MM.1S (cell line): ENCODE measurements around the gene TBX19.

Source experiments
- DNase-seq: peaks from one replicate; pipeline ENCODE4 v3.0.0-alpha.2; 2015
- H2AFZ ChIP-seq: fragments of 300-600 bp; sonication (generic); 2 replicates; pipeline ENCODE4 v1.6.0; 2016; ENCODE audit warnings: antibody characterized with exemption, low read length
- H3F3A ChIP-seq: fragments of 300-600 bp; sonication (generic); 2 replicates; pipeline ENCODE4 v1.6.1; 2016; ENCODE audit warnings: mild to moderate bottlenecking, antibody characterized with exemption, low read length, moderate library complexity, mixed read lengths; ENCODE audit not compliant: insufficient read depth
- H3K27ac ChIP-seq: fragments of 300-600 bp; sonication (generic); 2 replicates; pipeline ENCODE4 v1.5.1; 2016; ENCODE audit warnings: mild to moderate bottlenecking, low read length
- H3K27me3 ChIP-seq: fragments of 300-600 bp; sonication (generic); replicated peaks from 2 replicates; pipeline ENCODE4 v1.6.0; 2016; ENCODE audit warnings: low read length; ENCODE audit not compliant: insufficient read depth
- H3K36me3 ChIP-seq: fragments of 300-600 bp; sonication (generic); replicated peaks from 2 replicates; pipeline ENCODE4 v1.6.1; 2016; ENCODE audit warnings: mild to moderate bottlenecking, low read length, mixed read lengths; ENCODE audit not compliant: insufficient read depth
- H3K4me1 ChIP-seq: fragments of 300-600 bp; sonication (generic); 2 replicates; pipeline ENCODE4 v1.6.1; 2016; ENCODE audit warnings: low read length, mixed read lengths
- H3K4me2 ChIP-seq: fragments of 300-600 bp; sonication (generic); 2 replicates; pipeline ENCODE4 v1.6.0; 2016; ENCODE audit warnings: low read depth, low read length
- H3K4me3 ChIP-seq: fragments of 300-600 bp; sonication (generic); 2 replicates; pipeline ENCODE4 v1.5.1; 2016; ENCODE audit warnings: low read length, mixed read lengths
- H3K79me2 ChIP-seq: fragments of 300-600 bp; sonication (generic); 2 replicates; pipeline ENCODE4 v1.6.1; 2016; ENCODE audit warnings: mixed run types, low read length, mixed read lengths
- H3K9ac ChIP-seq: fragments of 300-600 bp; sonication (generic); 2 replicates; pipeline ENCODE4 v1.6.1; 2016; ENCODE audit warnings: low read length, mixed read lengths
- H3K9me2 ChIP-seq: fragments of 300-600 bp; sonication (generic); replicated peaks from 2 replicates; pipeline ENCODE4 v1.6.1; 2016; ENCODE audit warnings: mild to moderate bottlenecking, low read length, mixed read lengths; ENCODE audit not compliant: insufficient read depth
- H3K9me3 ChIP-seq: fragments of 300-600 bp; sonication (generic); replicated peaks from 2 replicates; pipeline ENCODE4 v1.6.1; 2016; ENCODE audit warnings: mild to moderate bottlenecking, low read length, mixed read lengths; ENCODE audit not compliant: insufficient read depth
- H4K20me1 ChIP-seq: fragments of 300-600 bp; sonication (generic); 2 replicates; pipeline ENCODE4 v1.6.1; 2016; ENCODE audit warnings: mild to moderate bottlenecking, low read length, moderate library complexity, mixed read lengths; ENCODE audit not compliant: insufficient read depth
- CTCF ChIP-seq: fragments of 300-600 bp; sonication (generic); IDR thresholded peaks from 2 replicates; pipeline ENCODE4 v1.5.1; 2016; ENCODE audit warnings: antibody characterized with exemption, low read length, mixed read lengths
- EZH2 ChIP-seq: fragments of 300-600 bp; sonication (generic); optimal IDR thresholded peaks from 2 replicates; pipeline ENCODE3; 2017; ENCODE audit warnings: low read depth, mild to moderate bottlenecking, antibody characterized with exemption, low read length, mixed read lengths
- EZH2phosphoT487 ChIP-seq: fragments of 300-600 bp; sonication (generic); IDR thresholded peaks from 2 replicates; pipeline ENCODE4 v1.6.1; 2018; ENCODE audit warnings: antibody characterized with exemption, low read length

Gene TBX19

DNA sequence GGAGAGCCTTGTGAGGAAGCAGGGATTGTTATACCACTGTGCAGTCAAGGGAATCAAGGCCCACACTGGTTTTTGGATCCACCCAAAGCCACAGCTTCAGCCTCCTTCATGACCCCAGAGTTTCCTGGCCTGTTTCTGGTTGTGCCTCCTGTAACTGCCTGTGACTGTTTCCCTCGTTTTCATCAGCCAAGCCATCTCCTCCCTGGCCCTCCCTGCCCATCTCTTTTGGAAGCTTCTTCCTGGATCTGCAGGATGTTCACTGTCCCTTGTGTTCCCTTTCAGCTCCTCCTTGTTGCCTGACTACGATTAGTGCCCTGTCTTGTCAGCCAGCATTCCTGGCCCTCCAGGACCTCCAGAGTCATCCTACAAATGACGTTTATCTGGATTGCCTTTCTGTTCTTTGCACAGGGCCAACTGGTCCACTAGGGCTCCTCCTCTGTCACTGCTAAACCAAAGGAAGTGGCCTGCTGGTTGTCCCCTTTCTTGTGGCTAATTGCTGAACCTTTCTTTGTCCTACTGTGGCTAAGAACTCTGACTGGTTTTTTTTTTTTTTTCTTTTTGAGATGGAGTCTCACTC, 37.0 kb upstream of the TBX19 start:
- no peak overlapping the region for H3K27ac ChIP-seq
- DNase-seq: no peak
- H3K4me1 ChIP-seq: no peaks in the 10 kb centered on the region
- H4K20me1 ChIP-seq: no peaks in the 10 kb centered on the region
- H3K4me2 ChIP-seq: no peak overlapping the region
- H2AFZ ChIP-seq: no peak overlapping the region
- H3K9me2 ChIP-seq: no peaks in the 10 kb centered on the region
- H3K4me3 ChIP-seq: no peak overlapping the region
- no peaks in the 10 kb centered on the region for H3K9me3 ChIP-seq
- H3F3A ChIP-seq: no peaks in the 10 kb centered on the region
- peaks cover 2% of the 10 kb centered on the region for H3K36me3 ChIP-seq
- TF ChIP-seq CTCF: no peak
- no peak for TF ChIP-seq EZH2phosphoT487
- no peak for TF ChIP-seq EZH2
- H3K27me3 ChIP-seq: no peaks in the 10 kb centered on the region
- no peak overlapping the region for H3K9ac ChIP-seq
- peaks cover 13% of the 10 kb centered on the region; the same call in 1 of the 2 replicates for H3K79me2 ChIP-seq

- no peaks in the 10 kb centered on the region for H3K9me3 ChIP-seq
- H3K9ac ChIP-seq: no peak overlapping the region
- no peaks in the 10 kb centered on the region for H3K27me3 ChIP-seq
- no peak overlapping the region for H3K4me3 ChIP-seq
- no peak for DNase-seq
- no peak overlapping the region for H3K4me2 ChIP-seq
- H4K20me1 ChIP-seq: no peaks in the 10 kb centered on the region
- peaks cover 20% of the 10 kb centered on the region; the same call in 1 of the 2 replicates for H3K79me2 ChIP-seq
- no peaks in the 10 kb centered on the region for H3K9me2 ChIP-seq
- H3K4me1 ChIP-seq: no peaks in the 10 kb centered on the region
- no peak overlapping the region for H2AFZ ChIP-seq
- H3K27ac ChIP-seq: no peak overlapping the region
- H3K36me3 ChIP-seq: peaks cover 2% of the 10 kb centered on the region
- no peak for TF ChIP-seq CTCF
- no peak for TF ChIP-seq EZH2phosphoT487
- TF ChIP-seq EZH2: no peak
- no peaks in the 10 kb centered on the region for H3F3A ChIP-seq
Measured at GRCh38 chr1:168245042-168245441, 35.6 kb upstream of the TBX19 start.

DNA sequence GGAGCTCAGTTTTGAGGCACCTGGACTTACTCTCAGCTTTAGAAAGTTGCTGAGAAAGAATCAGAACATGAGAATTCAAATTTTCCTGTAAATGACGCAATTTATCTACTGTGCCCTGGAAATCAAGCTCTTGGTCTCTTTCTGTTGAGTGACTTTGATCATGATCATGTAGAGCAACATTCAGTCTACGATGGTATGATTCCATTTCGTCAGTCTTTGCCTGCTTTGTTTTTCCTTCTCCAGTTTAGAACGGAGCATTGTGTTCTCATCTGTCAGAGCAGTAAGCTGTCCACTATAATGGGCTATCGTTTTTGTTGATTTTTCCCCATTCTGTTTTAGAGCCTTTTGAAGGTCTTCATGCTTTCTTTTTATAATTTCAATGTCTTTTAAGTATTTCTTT, 34.2 kb upstream of the TBX19 start:
- no peaks in the 10 kb centered on the region for H3K27me3 ChIP-seq
- no peaks in the 10 kb centered on the region for H3K4me1 ChIP-seq
- H3K9me2 ChIP-seq: no peaks in the 10 kb centered on the region

More for the DNA sequence above, 34.2 kb upstream of the TBX19 start:
- Histone ChIP-seq H3K36me3 (peaks cover 2% of the 10 kb centered on the region), H3K4me3 (no peak overlapping the region), H3K27ac (no peak overlapping the region), H3K4me2 (no peak overlapping the region), H3F3A (no peaks in the 10 kb centered on the region), H4K20me1 (no peaks in the 10 kb centered on the region), H3K9ac (no peak overlapping the region), H3K9me3 (no peaks in the 10 kb centered on the region), H2AFZ (no peak overlapping the region), H3K79me2 (peaks cover 28% of the 10 kb centered on the region)
- DNase-seq: no peak
- no peak for TF ChIP-seq CTCF
- TF ChIP-seq EZH2phosphoT487: no peak
- no peak for TF ChIP-seq EZH2
